ENCODE results near the gene KIF11.

GRCh38 chr10:92615515-92615914 lies 22.6 kb downstream of the KIF11 start:
- TF ChIP-seq CTCF (IDR thresholded peaks at IDR 0.05 in 2 of 3, conservative IDR thresholded peaks at IDR 0.05 in 1 of 3; ENCODE audit: borderline replicate concordance in 1 of 3, insufficient read depth in 1 of 3, low read depth in 2 of 3, low read length in 2 of 3): no peak
- no peak for TF ChIP-seq SRF (IDR thresholded peaks at IDR 0.05; ENCODE audit: low read depth)
- no peak for TF ChIP-seq EZH2 (IDR thresholded peaks at IDR 0.05)
- no peak for TF ChIP-seq ELF1 (IDR thresholded peaks at IDR 0.05; ENCODE audit: borderline replicate concordance, low read depth)
- no peak for TF ChIP-seq CBX3 (IDR thresholded peaks at IDR 0.05; ENCODE audit: low read depth)
- TF ChIP-seq POLR2A (IDR thresholded peaks at IDR 0.05; ENCODE audit: borderline replicate concordance, extremely low read depth, insufficient read depth, insufficient read length): no peak
- TF ChIP-seq EGR1 (IDR thresholded peaks at IDR 0.05; ENCODE audit: low read depth): no peak
- TF ChIP-seq SP1 (IDR thresholded peaks at IDR 0.05; ENCODE audit: low read depth): no peak
- TF ChIP-seq TCF7L2 (IDR thresholded peaks at IDR 0.05; ENCODE audit: borderline replicate concordance, extremely low read depth, insufficient read depth, insufficient read length): no peak
- no peak for TF ChIP-seq REST (IDR thresholded peaks at IDR 0.05; ENCODE audit: low read depth)
- no peak for TF ChIP-seq YY1 (IDR thresholded peaks at IDR 0.05; ENCODE audit: extremely low read depth, insufficient replicate concordance, low read depth, low read length)
- no peak for TF ChIP-seq SIN3A (IDR thresholded peaks at IDR 0.05; ENCODE audit: low read depth)
